ENCODE results near the gene SNIP1.

- TF ChIP-seq EZH2 (IDR thresholded peaks at IDR 0.05; ENCODE audit: borderline replicate concordance, insufficient read depth, low read length, poor library complexity, severe bottlenecking), result no peak
- no peak for TF ChIP-seq CTCF (IDR thresholded peaks at IDR 0.05; ENCODE audit: poor library complexity, severe bottlenecking)
- no peak for TF ChIP-seq EP300 (conservative IDR thresholded peaks at IDR 0.05; ENCODE audit: poor library complexity, severe bottlenecking)
- TF ChIP-seq POLR2AphosphoS5 (IDR thresholded peaks at IDR 0.05), result no peak
- TF ChIP-seq RAD21 (conservative IDR thresholded peaks at IDR 0.05), result no peak
- no peak for TF ChIP-seq TAF1 (IDR thresholded peaks at IDR 0.05; ENCODE audit: low read depth)
- TF ChIP-seq REST (IDR thresholded peaks at IDR 0.05; ENCODE audit: borderline replicate concordance), result no peak
- no peak for TF ChIP-seq MXI1 (conservative IDR thresholded peaks at IDR 0.05; ENCODE audit: poor library complexity, severe bottlenecking)
- no peak for TF ChIP-seq SMC3 (conservative IDR thresholded peaks at IDR 0.05; ENCODE audit: poor library complexity)
Observed at GRCh38 chr1:37558411-37558810, 4.3 kb upstream of the SNIP1 start.

Data from neural cell (in vitro differentiated cells).